ENCODE measurements around the gene METRN. TPM values are rescaled to one million over a fixed set of nuclear protein-coding genes. Genes with fewer than 3 reads are reported as not detected.

METRN gene
- total and polyA plus RNA-seq, 2 donors (not counting 1 experiment from before 2014, with no cell fraction given) = 5.3 to 35.3 TPM

DNA sequence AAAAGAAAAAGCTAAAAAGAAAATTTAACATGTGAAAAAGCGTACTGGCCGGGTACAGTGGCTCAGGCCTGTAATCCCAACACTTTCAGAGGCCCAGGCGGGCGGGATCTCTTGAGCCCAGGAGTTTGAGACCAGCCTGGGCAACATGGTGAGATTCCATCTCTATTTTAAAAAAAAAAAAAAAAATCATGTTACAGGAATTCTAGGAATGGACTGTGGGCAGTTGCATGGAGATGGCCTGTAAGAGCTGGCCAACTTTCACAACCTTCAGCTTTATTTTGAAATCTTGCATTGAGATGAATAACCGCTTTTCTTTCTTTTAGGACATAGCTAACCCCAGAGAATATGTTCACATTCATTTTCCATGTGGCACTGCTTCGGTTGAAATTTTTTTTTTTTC is 34.1 kb downstream of the METRN start:
- no peak overlapping the region for H3K9ac ChIP-seq (ENCODE audit: insufficient read depth, low read length)
- no peaks in the 10 kb centered on the region for H3K4me1 ChIP-seq (ENCODE audit: control insufficient read depth, extremely low read depth, insufficient read depth, low read length)
- no peaks in the 10 kb centered on the region for H3K79me2 ChIP-seq (ENCODE audit: control insufficient read depth, insufficient read depth, low read length)
- peak; percentile 55 to 80 for DNase-seq (ENCODE audit: low read depth in 2 of 2)
- H3K4me3 ChIP-seq (replicated peaks in 1 of 4; ENCODE audit: control extremely low read depth in 1 of 4, insufficient read depth in 1 of 4, low read depth in 3 of 4, low read length in 4 of 4) = no peak overlapping the region
- H2AFZ ChIP-seq (ENCODE audit: low read length) = no peak overlapping the region
- H3K27me3 ChIP-seq (ENCODE audit: control insufficient read depth, insufficient read depth, low read length) = peaks cover 9% of the 10 kb centered on the region
- H3K4me2 ChIP-seq (ENCODE audit: extremely low read depth, insufficient read depth, low read length) = no peak overlapping the region
- no peaks in the 10 kb centered on the region for H3K36me3 ChIP-seq (ENCODE audit: control insufficient read depth, insufficient read depth, low read length)
- TF ChIP-seq, protein P1, sequence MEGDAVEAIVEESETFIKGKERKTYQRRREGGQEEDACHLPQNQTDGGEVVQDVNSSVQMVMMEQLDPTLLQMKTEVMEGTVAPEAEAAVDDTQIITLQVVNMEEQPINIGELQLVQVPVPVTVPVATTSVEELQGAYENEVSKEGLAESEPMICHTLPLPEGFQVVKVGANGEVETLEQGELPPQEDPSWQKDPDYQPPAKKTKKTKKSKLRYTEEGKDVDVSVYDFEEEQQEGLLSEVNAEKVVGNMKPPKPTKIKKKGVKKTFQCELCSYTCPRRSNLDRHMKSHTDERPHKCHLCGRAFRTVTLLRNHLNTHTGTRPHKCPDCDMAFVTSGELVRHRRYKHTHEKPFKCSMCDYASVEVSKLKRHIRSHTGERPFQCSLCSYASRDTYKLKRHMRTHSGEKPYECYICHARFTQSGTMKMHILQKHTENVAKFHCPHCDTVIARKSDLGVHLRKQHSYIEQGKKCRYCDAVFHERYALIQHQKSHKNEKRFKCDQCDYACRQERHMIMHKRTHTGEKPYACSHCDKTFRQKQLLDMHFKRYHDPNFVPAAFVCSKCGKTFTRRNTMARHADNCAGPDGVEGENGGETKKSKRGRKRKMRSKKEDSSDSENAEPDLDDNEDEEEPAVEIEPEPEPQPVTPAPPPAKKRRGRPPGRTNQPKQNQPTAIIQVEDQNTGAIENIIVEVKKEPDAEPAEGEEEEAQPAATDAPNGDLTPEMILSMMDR (conservative IDR thresholded peaks at IDR 0.05 in 1 of 2, IDR thresholded peaks at IDR 0.05 in 1 of 2; ENCODE audit: low read depth in 1 of 2, low read length in 2 of 2) = no peak
- TF ChIP-seq EZH2 (IDR thresholded peaks at IDR 0.05; ENCODE audit: low read length, missing control alignments) = no peak
- no peaks in the 10 kb centered on the region for H3K9me3 ChIP-seq (ENCODE audit: control insufficient read depth, insufficient read depth, low read depth, low read length)
- no peak overlapping the region for H3K27ac ChIP-seq (ENCODE audit: insufficient read depth, low read length)
- no peaks in the 10 kb centered on the region for H4K20me1 ChIP-seq (ENCODE audit: control insufficient read depth, extremely low read depth, insufficient read depth, low read length)

DNA sequence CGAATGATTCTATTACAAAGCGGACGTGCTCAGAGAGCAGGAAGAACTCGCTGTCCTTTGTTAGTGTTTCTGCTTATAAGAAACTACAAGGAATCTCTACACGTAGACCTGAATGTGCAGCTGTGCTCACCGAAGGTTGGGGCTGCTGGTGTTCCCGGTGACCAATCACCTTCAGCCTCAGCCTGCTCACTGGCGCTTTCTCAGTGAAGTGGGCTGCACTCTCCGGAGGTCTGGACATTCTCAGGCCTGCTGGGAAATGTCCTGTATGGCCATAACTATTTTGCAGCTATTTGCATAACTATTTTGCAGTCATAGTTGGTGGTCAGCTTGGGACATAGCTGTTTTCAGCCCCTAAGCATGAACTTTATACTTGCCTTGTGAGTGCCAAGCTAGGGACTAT is 35.6 kb downstream of the METRN start:
- no peak for DNase-seq (ENCODE audit: low read depth in 2 of 2)
- Histone ChIP-seq H4K20me1 (ENCODE audit: control insufficient read depth, extremely low read depth, insufficient read depth, low read length) (no peaks in the 10 kb centered on the region), H3K27me3 (ENCODE audit: control insufficient read depth, insufficient read depth, low read length) (peaks cover 9% of the 10 kb centered on the region), H3K27ac (ENCODE audit: insufficient read depth, low read length) (no peak overlapping the region), H3K9me3 (ENCODE audit: control insufficient read depth, insufficient read depth, low read depth, low read length) (no peaks in the 10 kb centered on the region), H3K36me3 (ENCODE audit: control insufficient read depth, insufficient read depth, low read length) (no peaks in the 10 kb centered on the region), H2AFZ (ENCODE audit: low read length) (no peak overlapping the region), H3K4me2 (ENCODE audit: extremely low read depth, insufficient read depth, low read length) (no peak overlapping the region), H3K4me3 (replicated peaks in 1 of 4; ENCODE audit: control extremely low read depth in 1 of 4, insufficient read depth in 1 of 4, low read depth in 3 of 4, low read length in 4 of 4) (no peak overlapping the region), H3K9ac (ENCODE audit: insufficient read depth, low read length) (no peak overlapping the region), H3K4me1 (ENCODE audit: control insufficient read depth, extremely low read depth, insufficient read depth, low read length) (no peaks in the 10 kb centered on the region), H3K79me2 (ENCODE audit: control insufficient read depth, insufficient read depth, low read length) (no peaks in the 10 kb centered on the region)
- TF ChIP-seq, protein P1 (conservative IDR thresholded peaks at IDR 0.05 in 1 of 2, IDR thresholded peaks at IDR 0.05 in 1 of 2; ENCODE audit: low read depth in 1 of 2, low read length in 2 of 2) = no peak
- no peak for TF ChIP-seq EZH2 (IDR thresholded peaks at IDR 0.05; ENCODE audit: low read length, missing control alignments)

DNA sequence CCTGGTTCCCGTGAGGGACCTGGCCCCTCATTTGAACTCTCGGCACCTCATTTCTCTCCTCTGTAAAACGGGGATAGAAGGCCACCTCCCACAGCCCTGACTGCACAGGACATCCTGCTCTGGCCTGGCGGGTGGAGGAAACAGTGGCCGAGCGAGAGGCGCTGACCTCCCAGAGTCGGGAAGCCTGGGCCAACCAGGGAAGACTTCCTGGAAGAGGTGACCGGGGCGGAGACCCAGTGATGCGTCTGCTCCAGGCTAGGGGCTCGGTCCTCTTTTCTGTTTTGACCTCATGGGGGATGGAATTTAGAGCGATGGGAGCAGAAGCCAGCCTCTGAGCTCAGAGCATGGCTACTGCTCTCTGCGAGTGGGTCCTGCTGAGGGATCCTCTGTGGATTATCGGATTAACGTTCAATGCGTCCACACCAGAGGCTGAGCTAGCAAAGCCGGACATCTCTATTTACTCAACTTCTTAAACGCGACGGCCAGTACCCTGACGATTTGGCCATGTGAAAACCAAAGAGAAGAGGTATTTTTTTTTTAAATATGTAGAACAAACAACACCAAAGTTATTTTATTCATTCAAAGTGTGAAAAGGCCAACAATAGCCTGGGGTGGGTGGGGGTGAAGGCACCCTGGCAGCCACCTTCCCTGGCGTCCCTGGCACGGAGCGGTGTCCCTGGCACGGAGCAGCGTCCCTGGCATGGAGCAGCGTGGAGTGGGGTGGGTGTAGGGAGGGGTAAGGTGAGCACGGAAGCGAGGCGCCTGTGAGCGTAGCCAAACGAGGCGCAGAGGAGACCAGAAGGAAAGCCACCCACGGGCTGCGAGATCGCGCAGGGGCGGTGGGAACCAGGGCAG is 36.5 kb downstream of the METRN start:
- H3K36me3 ChIP-seq (ENCODE audit: control insufficient read depth, insufficient read depth, low read length) = no peaks in the 10 kb centered on the region
- H3K9ac ChIP-seq (ENCODE audit: insufficient read depth, low read length) = no peak overlapping the region
- no peaks in the 10 kb centered on the region for H3K9me3 ChIP-seq (ENCODE audit: control insufficient read depth, insufficient read depth, low read depth, low read length)
- no peak for TF ChIP-seq EZH2 (IDR thresholded peaks at IDR 0.05; ENCODE audit: low read length, missing control alignments)
- TF ChIP-seq, protein P1 (conservative IDR thresholded peaks at IDR 0.05 in 1 of 2, IDR thresholded peaks at IDR 0.05 in 1 of 2; ENCODE audit: low read depth in 1 of 2, low read length in 2 of 2) = no peak
- H3K4me2 ChIP-seq (ENCODE audit: extremely low read depth, insufficient read depth, low read length) = no peak overlapping the region
- H3K27me3 ChIP-seq (ENCODE audit: control insufficient read depth, insufficient read depth, low read length) = peaks cover 9% of the 10 kb centered on the region
- H3K79me2 ChIP-seq (ENCODE audit: control insufficient read depth, insufficient read depth, low read length) = no peaks in the 10 kb centered on the region
- H3K27ac ChIP-seq (ENCODE audit: insufficient read depth, low read length) = no peak overlapping the region
- H3K4me3 ChIP-seq (replicated peaks in 1 of 4; ENCODE audit: control extremely low read depth in 1 of 4, insufficient read depth in 1 of 4, low read depth in 3 of 4, low read length in 4 of 4) = no peak overlapping the region
- H4K20me1 ChIP-seq (ENCODE audit: control insufficient read depth, extremely low read depth, insufficient read depth, low read length) = no peaks in the 10 kb centered on the region
- no peak for DNase-seq (ENCODE audit: low read depth in 2 of 2)
- no peaks in the 10 kb centered on the region for H3K4me1 ChIP-seq (ENCODE audit: control insufficient read depth, extremely low read depth, insufficient read depth, low read length)
- H2AFZ ChIP-seq (ENCODE audit: low read length) = no peak overlapping the region

Measured in fibroblast of lung (primary cell).